AG09319 (cell line): ENCODE data around the gene CSRP1.

ENCODE experiments used
- DNase-seq: peaks from one replicate; pipeline ENCODE4 v3.0.0-alpha.2; 2010; ENCODE audit warnings: low read depth; ENCODE audit errors: extremely low read depth
- CTCF ChIP-seq: IDR thresholded peaks from 2 replicates; pipeline ENCODE4 v1.5.1; 2011; ENCODE audit warnings: low read depth, mild to moderate bottlenecking, inconsistent platforms, low read length, moderate library complexity

The CSRP1 gene

GRCh38 chr1:201503397-201504176 lies 3.3 kb downstream of the CSRP1 start:
- peak; percentile 78 for DNase-seq
- TF ChIP-seq CTCF: no peak

GRCh38 chr1:201502511-201502857 lies 4.4 kb downstream of the CSRP1 start:
- no peak for DNase-seq
- TF ChIP-seq CTCF: no peak

- no peak for TF ChIP-seq CTCF
Measured at GRCh38 chr1:201501812-201502510, 5.0 kb downstream of the CSRP1 start.

GRCh38 chr1:201501144-201501543 lies 5.8 kb downstream of the CSRP1 start:
- no peak for TF ChIP-seq CTCF

More at GRCh38 chr1:201501812-201502510, 5.0 kb downstream of the CSRP1 start:
- no peak for DNase-seq

GRCh38 chr1:201500670-201501120 lies 6.2 kb downstream of the CSRP1 start:
- TF ChIP-seq CTCF: no peak
- DNase-seq: no peak

More at GRCh38 chr1:201501144-201501543, 5.8 kb downstream of the CSRP1 start:
- DNase-seq: no peak

GRCh38 chr1:201499795-201500669 lies 6.9 kb downstream of the CSRP1 start:
- no peak for DNase-seq
- no peak for TF ChIP-seq CTCF
